H9 (cell line): ENCODE measurements around the gene TMEM26. TPM values are rescaled to one million over a fixed set of nuclear protein-coding genes. Genes with fewer than 3 reads are reported as not detected.

Experiments used
- DNase-seq: peaks from one replicate; pipeline ENCODE4 v3.0.0-alpha.2; 2017
- H2AFZ ChIP-seq: one replicate; pipeline ENCODE4 v1.6.1; 2013; ENCODE audit warnings: mild to moderate bottlenecking, low read length, control low read depth, moderate library complexity
- H2AK5ac ChIP-seq: 2 replicates; pipeline ENCODE4 v1.6.1; 2013; ENCODE audit warnings: low read length, control low read depth, mixed read lengths; ENCODE audit not compliant: insufficient read length
- H2BK120ac ChIP-seq: one replicate; pipeline ENCODE4 v1.6.1; 2013; ENCODE audit warnings: low read depth, mild to moderate bottlenecking, low read length, control low read depth, inconsistent platforms; ENCODE audit not compliant: poor library complexity, severe bottlenecking
- H2BK12ac ChIP-seq: 2 replicates; pipeline ENCODE4 v1.6.1; 2013; ENCODE audit warnings: low read length, control low read depth, mixed read lengths, low read depth; ENCODE audit not compliant: insufficient read length
- H2BK15ac ChIP-seq: 2 replicates; pipeline ENCODE4 v1.6.1; 2013; ENCODE audit warnings: low read depth, low read length, control low read depth
- H2BK20ac ChIP-seq: one replicate; pipeline ENCODE4 v1.6.1; 2013; ENCODE audit warnings: low read depth, mild to moderate bottlenecking, low read length, control low read depth, inconsistent platforms; ENCODE audit not compliant: poor library complexity, severe bottlenecking
- H2BK5ac ChIP-seq: 2 replicates; pipeline ENCODE4 v1.6.1; 2013; ENCODE audit warnings: low read length, control low read depth, mixed read lengths; ENCODE audit not compliant: insufficient read length
- H3K14ac ChIP-seq: 2 replicates; pipeline ENCODE4 v1.6.1; 2013; ENCODE audit warnings: low read length, control low read depth; ENCODE audit not compliant: insufficient read depth
- H3K18ac ChIP-seq: 2 replicates; pipeline ENCODE4 v1.6.1; 2013; ENCODE audit warnings: low read depth, mild to moderate bottlenecking, mixed read lengths, low read length, control low read depth; ENCODE audit not compliant: insufficient read length
- H3K23ac ChIP-seq: 2 replicates; pipeline ENCODE4 v1.6.1; 2013; ENCODE audit warnings: low read length, control low read depth, mixed read lengths, low read depth; ENCODE audit not compliant: insufficient read length
- H3K23me2 ChIP-seq: 2 replicates; pipeline ENCODE4 v1.6.1; 2013; ENCODE audit warnings: low read depth, mild to moderate bottlenecking, mixed read lengths, low read length, control low read depth; ENCODE audit not compliant: insufficient read length, poor library complexity, severe bottlenecking
- H3K27ac ChIP-seq: 2 replicates; pipeline ENCODE4 v1.5.1; 2013; ENCODE audit warnings: low read length, control low read depth, mixed read lengths, low read depth; ENCODE audit not compliant: insufficient read length
- H3K27me3 ChIP-seq: 2 replicates; pipeline ENCODE4 v1.6.1; 2013; ENCODE audit warnings: low read length, control low read depth, inconsistent platforms; ENCODE audit not compliant: insufficient read depth
- H3K4ac ChIP-seq: 2 replicates; pipeline ENCODE4 v1.6.1; 2013; ENCODE audit warnings: low read depth, mild to moderate bottlenecking, control low read depth, inconsistent platforms, low read length, moderate library complexity
- H3K4me1 ChIP-seq: 2 replicates; pipeline ENCODE4 v1.6.1; 2013; ENCODE audit warnings: low read length, control low read depth, inconsistent platforms; ENCODE audit not compliant: insufficient read depth
- H3K4me2 ChIP-seq: 2 replicates; pipeline ENCODE4 v1.6.1; 2013; ENCODE audit warnings: low read length, control low read depth, mixed read lengths; ENCODE audit not compliant: insufficient read length, insufficient read depth
- H3K56ac ChIP-seq: 2 replicates; pipeline ENCODE4 v1.6.1; 2013; ENCODE audit warnings: low read depth, mild to moderate bottlenecking, mixed read lengths, low read length, control low read depth; ENCODE audit not compliant: insufficient read length
- H3K79me1 ChIP-seq: 2 replicates; pipeline ENCODE4 v1.6.1; 2013; ENCODE audit warnings: low read depth, mild to moderate bottlenecking, moderate library complexity, low read length, control low read depth, inconsistent platforms; ENCODE audit not compliant: insufficient read depth, poor library complexity, severe bottlenecking
- H3K79me2 ChIP-seq: 2 replicates; pipeline ENCODE4 v1.6.1; 2013; ENCODE audit warnings: low read length, control low read depth, inconsistent platforms; ENCODE audit not compliant: insufficient read depth
- H3K9ac ChIP-seq: 2 replicates; pipeline ENCODE4 v1.6.1; 2013; ENCODE audit warnings: low read length, control low read depth, mixed read lengths; ENCODE audit not compliant: insufficient read length; ENCODE audit errors: extremely low read depth
- H3K9me3 ChIP-seq: one replicate; pipeline ENCODE4 v1.6.1; 2013; ENCODE audit warnings: low read depth, low read length, inconsistent platforms; ENCODE audit not compliant: control insufficient read depth
- H3T11ph ChIP-seq: one replicate; pipeline ENCODE4 v1.6.1; 2013; ENCODE audit warnings: mild to moderate bottlenecking, low read length, control low read depth, inconsistent platforms
- H4K20me1 ChIP-seq: one replicate; pipeline ENCODE4 v1.6.1; 2013; ENCODE audit not compliant: control insufficient read depth, insufficient read length, insufficient read depth
- H4K5ac ChIP-seq: 2 replicates; pipeline ENCODE4 v1.6.1; 2013; ENCODE audit warnings: low read depth, mild to moderate bottlenecking, mixed read lengths, low read length, control low read depth; ENCODE audit not compliant: insufficient read length
- H4K8ac ChIP-seq: replicated peaks from 2 replicates; pipeline ENCODE4 v1.6.1; 2013; ENCODE audit warnings: low read length, control low read depth, mixed read lengths, low read depth; ENCODE audit not compliant: insufficient read length
- H4K91ac ChIP-seq: 2 replicates; pipeline ENCODE4 v1.6.1; 2013; ENCODE audit warnings: low read depth, mild to moderate bottlenecking, moderate library complexity, mixed read lengths, low read length, control low read depth; ENCODE audit not compliant: insufficient read length
- H3K27ac Mint-ChIP-seq, 3 experiments: 2 replicates in 2 of 3; 3 replicates in 1 of 3; pipeline ENCODE4 v1.8.0; 2020 to 2021; ENCODE audit warnings: mixed read lengths in 3 of 3, mild to moderate bottlenecking in 1 of 3, moderate library complexity in 1 of 3
- H3K27me3 Mint-ChIP-seq: 2 replicates; pipeline ENCODE4 v1.8.0; 2021; ENCODE audit warnings: low read depth, mild to moderate bottlenecking, moderate library complexity, mixed read lengths
- H3K36me3 Mint-ChIP-seq, 3 experiments: 2 replicates in 2 of 3; 3 replicates in 1 of 3; pipeline ENCODE4 v1.8.0; 2020 to 2021; ENCODE audit warnings: low read depth in 3 of 3, mixed read lengths in 3 of 3; ENCODE audit not compliant: insufficient read depth in 1 of 3
- H3K4me1 Mint-ChIP-seq, 2 experiments: 2 replicates each; pipeline ENCODE4 v1.8.0; 2020; ENCODE audit warnings: mixed read lengths in 2 of 2
- H3K4me3 Mint-ChIP-seq, 2 experiments: 2 replicates in 1 of 2; 3 replicates in 1 of 2; pipeline ENCODE4 v1.8.0; 2020 to 2021; ENCODE audit warnings: mild to moderate bottlenecking in 2 of 2, mixed read lengths in 2 of 2, moderate library complexity in 1 of 2
- H3K9me3 Mint-ChIP-seq, 2 experiments: 2 replicates in 1 of 2; 3 replicates in 1 of 2; pipeline ENCODE4 v1.8.0; 2020; ENCODE audit warnings: mild to moderate bottlenecking in 2 of 2, mixed read lengths in 2 of 2, moderate library complexity in 1 of 2
- CTCF ChIP-seq: fragments of 200-600 bp; sonication (generic); conservative IDR thresholded peaks from 3 replicates; pipeline ENCODE4 v1.8.0; 2021; ENCODE audit warnings: antibody characterized with exemption, mild to moderate bottlenecking
- WGBS: extraction: QIAGEN DNeasy Blood & Tissue Kit; methylation state at CpG from one replicate; pipeline ENCODE4 v1.1.7; 2013; ENCODE audit warnings: missing lambda C conversion rate, low lambda C conversion rate, mixed read lengths; ENCODE audit not compliant: insufficient read length; ENCODE audit errors: extremely low coverage; 5-methylcytosine and 5-hydroxymethylcytosine counted together
- total RNA-seq: library from RNA; stranded (reverse); gene quantifications from 2 replicates; pipeline ENCODE4 v1.2.1, GENCODE V29; 2021

TMEM26 gene
- total RNA-seq, 1 experiment from 2014 or later = 0.15 TPM

GRCh38 chr10:61463035-61463909 is 10.1 kb upstream of the TMEM26 start:
- Histone ChIP-seq H2BK15ac (no peak overlapping the region), H4K91ac (no peak overlapping the region), H3K23ac (no peak overlapping the region), H2AFZ (no peak overlapping the region), H3K79me1 (no peaks in the 10 kb centered on the region), H3K56ac (no peak overlapping the region), H3K79me2 (no peaks in the 10 kb centered on the region), H2BK120ac (no peak overlapping the region), H3K4ac (no peak overlapping the region), H3K9ac (no peak overlapping the region), H3K14ac (no peak overlapping the region), H3K23me2 (no peaks in the 10 kb centered on the region), H2BK5ac (no peak overlapping the region), H3K18ac (no peak overlapping the region), H2BK20ac (no peak overlapping the region), H3T11ph (no peak overlapping the region), H3K9me3 (no peaks in the 10 kb centered on the region), H3K4me1 (no peaks in the 10 kb centered on the region), H3K27ac (no peak overlapping the region), H3K27me3 (no peaks in the 10 kb centered on the region), H2AK5ac (no peak overlapping the region), H4K8ac (no peak overlapping the region), H4K5ac (no peak overlapping the region), H4K20me1 (no peaks in the 10 kb centered on the region), H3K4me2 (no peak overlapping the region), H2BK12ac (no peak overlapping the region)
- Mint-ChIP-seq H3K36me3 (no peaks in the 10 kb centered on the region; a peak in 1 of 7 replicates), H3K4me1 (0 out of 4 replicates have a peak, but pooled peaks cover 0 to 4% of the 10 kb centered on the region in 2 experiments), H3K4me3 (no peak overlapping the region), H3K27me3 (peaks cover 2% of the 10 kb centered on the region; the same call in 1 of the 2 replicates), H3K9me3 (no peaks in the 10 kb centered on the region; a peak in 1 of 5 replicates), H3K27ac (no peak overlapping the region)
- DNase-seq = no peak
- WGBS = no CpG with 5 or more reads among the region's 5 CpGs
- no peak for TF ChIP-seq CTCF
